PC-9 (cell line): ENCODE measurements around the gene GCH1.
"Not testable (repeated sequence)": the region's sequence is repeated elsewhere in the genome, so short reads cannot be mapped to it uniquely, and the experiment has no call there.

Experiments used
- EZH2 ChIP-seq: fragments of 200-600 bp; sonication (generic); IDR thresholded peaks from 2 replicates; pipeline ENCODE4 v1.8.0; 2017; ENCODE audit warnings: antibody characterized with exemption, low read depth
- TF ChIP-seq, protein P1 (sequence below): fragments of 200-600 bp; sonication (generic); conservative IDR thresholded peaks from 2 replicates; pipeline ENCODE4 v1.6.1; 2017; ENCODE audit warnings: mixed run types, antibody characterized with exemption, mild to moderate bottlenecking, moderate library complexity

- TF ChIP-seq, protein P1, sequence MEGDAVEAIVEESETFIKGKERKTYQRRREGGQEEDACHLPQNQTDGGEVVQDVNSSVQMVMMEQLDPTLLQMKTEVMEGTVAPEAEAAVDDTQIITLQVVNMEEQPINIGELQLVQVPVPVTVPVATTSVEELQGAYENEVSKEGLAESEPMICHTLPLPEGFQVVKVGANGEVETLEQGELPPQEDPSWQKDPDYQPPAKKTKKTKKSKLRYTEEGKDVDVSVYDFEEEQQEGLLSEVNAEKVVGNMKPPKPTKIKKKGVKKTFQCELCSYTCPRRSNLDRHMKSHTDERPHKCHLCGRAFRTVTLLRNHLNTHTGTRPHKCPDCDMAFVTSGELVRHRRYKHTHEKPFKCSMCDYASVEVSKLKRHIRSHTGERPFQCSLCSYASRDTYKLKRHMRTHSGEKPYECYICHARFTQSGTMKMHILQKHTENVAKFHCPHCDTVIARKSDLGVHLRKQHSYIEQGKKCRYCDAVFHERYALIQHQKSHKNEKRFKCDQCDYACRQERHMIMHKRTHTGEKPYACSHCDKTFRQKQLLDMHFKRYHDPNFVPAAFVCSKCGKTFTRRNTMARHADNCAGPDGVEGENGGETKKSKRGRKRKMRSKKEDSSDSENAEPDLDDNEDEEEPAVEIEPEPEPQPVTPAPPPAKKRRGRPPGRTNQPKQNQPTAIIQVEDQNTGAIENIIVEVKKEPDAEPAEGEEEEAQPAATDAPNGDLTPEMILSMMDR: not testable (repeated sequence)
- TF ChIP-seq EZH2: not testable (repeated sequence)
Observed at GRCh38 chr14:54897809-54898555, 4.6 kb downstream of the GCH1 start.
